Measurements from ENCODE around the gene AP2A1. TPM values are rescaled to one million over a fixed set of nuclear protein-coding genes. Genes with fewer than 3 reads are reported as not detected.
A peak's percentile ranks its signal among the peaks of the same experiment; 100 is the strongest.
"Not testable (repeated sequence)": the region's sequence is repeated elsewhere in the genome, so short reads cannot be mapped to it uniquely, and the experiment has no call there.

The AP2A1 gene
- total RNA-seq = 10 to 100 TPM; 43.5 to 45.9 TPM

GRCh38 chr19:49766930-49767299 is at the start of gene AP2A1:
TSS of gene AP2A1 (plus strand) at chr19:49767001. CDS start at chr19:49767134, 133 bp downstream.
- 0 to 1% methylated on average over 11 to 36 of the region's 38 CpGs for WGBS, 2 donors
- Histone ChIP-seq H3K27ac (peak within 1 kb of the TSS; percentile 87 to 92 (median 90)), H3K4me3 (peak within 1 kb of the TSS; percentile 94 to 95), H3K9me3 (no peaks in the 10 kb centered on the region), H3K4me1 (peaks cover 24% of the 10 kb centered on the region), H3K36me3 (replicated peaks in 1 of 2; ENCODE audit: insufficient read depth in 1 of 2, low read depth in 2 of 2) (no peaks in the 10 kb centered on the region), H3K27me3 (no peaks in the 10 kb centered on the region)
- DNase-seq (no peak), ATAC-seq (no peak)
- intact Hi-C loops (cut with DNase I) = no loop called here
- TF ChIP-seq POLR2A (IDR thresholded peaks at IDR 0.05) (peak in 1 of 3 donors; percentile 30), CTCF (IDR thresholded peaks at IDR 0.05) (no peak)

DNA sequence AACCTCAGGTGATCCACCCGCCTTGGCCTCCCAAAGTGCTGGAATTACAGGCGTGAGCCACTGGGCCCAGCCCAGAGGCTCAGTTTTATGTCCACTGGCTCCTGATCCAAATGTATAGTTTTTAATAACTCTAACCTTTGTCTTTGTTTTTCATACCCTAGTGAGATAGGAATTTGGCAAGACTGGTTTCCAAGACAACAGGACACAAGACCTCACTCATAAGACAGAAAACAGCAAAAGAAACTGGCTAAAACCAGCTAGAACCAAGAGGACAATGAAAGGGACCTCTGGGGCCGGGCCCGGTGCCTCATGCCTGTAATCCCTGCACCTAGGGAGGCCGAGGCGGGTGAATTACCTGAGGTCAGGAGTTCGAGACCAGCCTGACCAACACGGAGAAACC is 48.3 kb upstream of the AP2A1 start:
- H3K27me3 ChIP-seq = no peaks in the 10 kb centered on the region
- TF ChIP-seq POLR2A (IDR thresholded peaks at IDR 0.05) (no peak), CTCF (IDR thresholded peaks at IDR 0.05) (no peak)
- ATAC-seq (no peak), DNase-seq (no peak)
- 92 to 94% methylated on average over 5 to 8 of the region's 8 CpGs for WGBS, 2 donors
- no peaks in the 10 kb centered on the region for H3K36me3 ChIP-seq (replicated peaks in 1 of 2; ENCODE audit: insufficient read depth in 1 of 2, low read depth in 2 of 2)
- H3K4me1 ChIP-seq = no peaks in the 10 kb centered on the region
- H3K27ac ChIP-seq = no peak overlapping the region
- H3K4me3 ChIP-seq = no peak overlapping the region
- H3K9me3 ChIP-seq = no peaks in the 10 kb centered on the region
- intact Hi-C loops (cut with DNase I) = no loop called here

GRCh38 chr19:49718991-49719390 is 47.8 kb upstream of the AP2A1 start:
- 78 to 80% methylated on average over 6 of the region's 6 CpGs for WGBS, 2 donors
- intact Hi-C loops (cut with DNase I) = no loop called here
- no peak overlapping the region for H3K27ac ChIP-seq
- DNase-seq (no peak), ATAC-seq (no peak)
- no peaks in the 10 kb centered on the region for H3K9me3 ChIP-seq
- no peak overlapping the region for H3K4me3 ChIP-seq
- no peaks in the 10 kb centered on the region for H3K36me3 ChIP-seq (replicated peaks in 1 of 2; ENCODE audit: insufficient read depth in 1 of 2, low read depth in 2 of 2)
- H3K27me3 ChIP-seq = no peaks in the 10 kb centered on the region
- TF ChIP-seq CTCF (IDR thresholded peaks at IDR 0.05) (no peak), POLR2A (IDR thresholded peaks at IDR 0.05) (no peak)
- H3K4me1 ChIP-seq = no peaks in the 10 kb centered on the region

DNA sequence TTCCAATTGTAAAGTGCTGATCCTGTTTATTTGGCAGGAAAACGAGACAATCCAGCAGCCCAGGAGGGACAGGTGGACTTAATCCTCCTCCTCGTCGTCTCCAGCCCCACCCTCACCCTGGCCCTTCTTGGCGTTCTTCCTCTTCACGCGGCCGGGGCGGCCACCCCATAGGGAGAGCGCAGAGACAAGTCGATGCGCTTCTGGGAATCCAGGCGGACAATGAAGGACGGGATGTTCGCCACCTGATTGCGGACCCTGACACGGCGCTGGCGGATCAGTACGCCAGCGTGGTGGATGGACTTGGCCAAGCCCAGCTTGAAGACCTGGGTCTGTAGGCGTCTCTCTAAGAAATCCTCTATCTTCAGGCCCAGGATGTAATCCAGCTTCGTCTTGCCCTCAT is 47.4 kb upstream of the AP2A1 start:
- H3K27ac ChIP-seq; H3K4me3 ChIP-seq; DNase-seq; ATAC-seq; H3K36me3 ChIP-seq (replicated peaks in 1 of 2; ENCODE audit: insufficient read depth in 1 of 2, low read depth in 2 of 2); H3K4me1 ChIP-seq; H3K9me3 ChIP-seq; intact Hi-C loops (cut with DNase I); H3K27me3 ChIP-seq: not testable (repeated sequence)
- WGBS, 2 donors = 70 to 74% methylated on average over 18 to 22 of the region's 22 CpGs

- 68 to 71% methylated on average over 20 to 23 of the region's 23 CpGs for WGBS, 2 donors
- TF ChIP-seq POLR2A (IDR thresholded peaks at IDR 0.05) (no peak), CTCF (IDR thresholded peaks at IDR 0.05) (no peak)
- no peaks in the 10 kb centered on the region for H3K4me1 ChIP-seq
- ATAC-seq (no peak), DNase-seq (peak in 3 of 4 donors; percentile 19 to 49 (median 20))
- H3K36me3 ChIP-seq (replicated peaks in 1 of 2; ENCODE audit: insufficient read depth in 1 of 2, low read depth in 2 of 2) = no peaks in the 10 kb centered on the region
- H3K4me3 ChIP-seq = no peak overlapping the region
- intact Hi-C loops (cut with DNase I) = no loop called here
- peak overlapping the region in 1 of 4 donors; percentile 2 for H3K27ac ChIP-seq
- H3K9me3 ChIP-seq = no peaks in the 10 kb centered on the region
- no peaks in the 10 kb centered on the region for H3K27me3 ChIP-seq
These were observed 39.4 kb upstream of the AP2A1 start for GRCh38 chr19:49727217-49728030.
